ENCODE measurements around the gene RPL5.

DNA sequence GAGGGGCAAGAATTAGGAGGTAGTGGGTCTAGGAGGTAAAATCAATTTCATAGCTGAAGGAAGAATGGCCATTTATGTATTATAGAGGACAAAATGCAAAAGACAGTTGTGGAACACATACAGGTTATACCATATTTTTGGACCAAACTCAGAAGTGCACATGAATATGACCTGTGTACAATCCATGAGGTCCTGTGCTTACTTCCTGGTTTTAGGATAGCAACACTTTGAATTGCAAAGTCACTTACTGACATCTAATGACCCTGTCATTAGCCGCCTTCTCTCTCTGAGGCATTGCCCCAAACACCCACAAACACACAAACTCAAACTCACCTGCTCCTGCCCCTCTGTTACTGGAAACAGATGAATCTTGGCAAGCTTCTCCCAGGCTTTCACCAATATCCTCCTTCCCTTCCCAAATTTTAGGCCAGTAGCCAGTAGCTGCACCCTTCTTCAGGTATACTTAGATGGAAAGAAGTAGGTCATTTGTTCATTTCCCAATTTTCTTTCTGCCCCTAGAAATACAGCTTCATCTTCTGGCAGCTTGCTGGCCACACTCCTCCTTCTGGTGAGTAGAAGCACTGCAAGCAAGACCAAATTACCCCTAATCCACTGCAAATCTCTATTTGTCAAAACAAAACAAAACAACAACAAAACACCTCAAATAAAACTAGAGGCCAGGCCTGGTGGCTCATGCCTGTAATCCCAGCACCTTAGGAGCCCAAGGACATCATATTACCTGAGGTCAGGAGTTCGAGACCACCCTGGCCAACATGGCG, 13.7 kb upstream of the RPL5 start:
- TF ChIP-seq ZNF335 (tag by site-specific recombination; conservative IDR thresholded peaks at IDR 0.05), result 0 out of 2 replicates have a peak, but pooled peaks have one; percentile 25
- TF ChIP-seq ZNF324 (tag by site-specific recombination; IDR thresholded peaks at IDR 0.05), result no peak
- TF ChIP-seq TRIM28 (IDR thresholded peaks at IDR 0.05; ENCODE audit: borderline replicate concordance, low read length), result no peak
- no peak for TF ChIP-seq PBX3 (CRISPR knock-in tag; IDR thresholded peaks at IDR 0.05)
- TF ChIP-seq, protein P1, sequence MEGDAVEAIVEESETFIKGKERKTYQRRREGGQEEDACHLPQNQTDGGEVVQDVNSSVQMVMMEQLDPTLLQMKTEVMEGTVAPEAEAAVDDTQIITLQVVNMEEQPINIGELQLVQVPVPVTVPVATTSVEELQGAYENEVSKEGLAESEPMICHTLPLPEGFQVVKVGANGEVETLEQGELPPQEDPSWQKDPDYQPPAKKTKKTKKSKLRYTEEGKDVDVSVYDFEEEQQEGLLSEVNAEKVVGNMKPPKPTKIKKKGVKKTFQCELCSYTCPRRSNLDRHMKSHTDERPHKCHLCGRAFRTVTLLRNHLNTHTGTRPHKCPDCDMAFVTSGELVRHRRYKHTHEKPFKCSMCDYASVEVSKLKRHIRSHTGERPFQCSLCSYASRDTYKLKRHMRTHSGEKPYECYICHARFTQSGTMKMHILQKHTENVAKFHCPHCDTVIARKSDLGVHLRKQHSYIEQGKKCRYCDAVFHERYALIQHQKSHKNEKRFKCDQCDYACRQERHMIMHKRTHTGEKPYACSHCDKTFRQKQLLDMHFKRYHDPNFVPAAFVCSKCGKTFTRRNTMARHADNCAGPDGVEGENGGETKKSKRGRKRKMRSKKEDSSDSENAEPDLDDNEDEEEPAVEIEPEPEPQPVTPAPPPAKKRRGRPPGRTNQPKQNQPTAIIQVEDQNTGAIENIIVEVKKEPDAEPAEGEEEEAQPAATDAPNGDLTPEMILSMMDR (tag by site-specific recombination; IDR thresholded peaks at IDR 0.05), result peak; percentile 27; the same call in 1 of the 2 replicates
- no peak for TF ChIP-seq KLF10 (tag by site-specific recombination; IDR thresholded peaks at IDR 0.05)
- no peak for TF ChIP-seq ZNF585B (tag by site-specific recombination; IDR thresholded peaks at IDR 0.05)
